ENCODE results near the gene ANO9.

- TF ChIP-seq CTCF (IDR thresholded peaks at IDR 0.05), result no peak
- no peak for TF ChIP-seq POLR2A (IDR thresholded peaks at IDR 0.05)
Measured at GRCh38 chr11:479311-479710, 37.5 kb upstream of the ANO9 start.
